Bronchial epithelial cell (primary cell): ENCODE data around the gene KRT80. TPM values are rescaled to one million over a fixed set of nuclear protein-coding genes. Genes with fewer than 3 reads are reported as not detected.

Experiments used
- DNase-seq: peaks from one replicate; pipeline ENCODE4 v3.0.0-alpha.2; 2010; ENCODE audit warnings: low read depth
- FAIRE-seq: peaks from 2 replicates; lab custom pipeline; 2011; peaks lifted over from hg19 to GRCh38; lab: Jason Lieb, UNC
- H3K27me3 ChIP-seq: 2 replicates; pipeline ENCODE4 v1.5.1; 2011; ENCODE audit warnings: low read length; ENCODE audit not compliant: control insufficient read depth, insufficient read depth
- H3K36me3 ChIP-seq: 2 replicates; pipeline ENCODE4 v1.5.1; 2011; ENCODE audit warnings: low read length; ENCODE audit not compliant: control insufficient read depth, insufficient read depth
- H3K4me3 ChIP-seq: 2 replicates; pipeline ENCODE4 v1.5.1; 2011; ENCODE audit warnings: mild to moderate bottlenecking, low read depth, low read length, control low read depth
- CTCF ChIP-seq: IDR thresholded peaks from 2 replicates; pipeline ENCODE4 v1.5.1; 2011; ENCODE audit warnings: mild to moderate bottlenecking, moderate library complexity, low read length, control low read depth, inconsistent platforms; ENCODE audit not compliant: insufficient read depth, severe bottlenecking
- total RNA-seq: library from RNA; depleted of rRNA; stranded (reverse); fragments of >200 nt; gene quantifications from 2 replicates; pipeline ENCODE4 v1.2.1, GENCODE V29; 2014

Gene KRT80
- total RNA-seq, 1 donor from 2014 or later, result 14.7 TPM

- no peaks in the 10 kb centered on the region for H3K36me3 ChIP-seq
- no peak for FAIRE-seq
- DNase-seq, result peak; percentile 48
- peak; percentile 92 for TF ChIP-seq CTCF
- H3K4me3 ChIP-seq, result no peak overlapping the region
- H3K27me3 ChIP-seq, result no peaks in the 10 kb centered on the region
Measured at GRCh38 chr12:52139579-52140062, 52.2 kb downstream of the KRT80 start.

- Histone ChIP-seq H3K36me3 (no peaks in the 10 kb centered on the region), H3K4me3 (no peak overlapping the region), H3K27me3 (no peaks in the 10 kb centered on the region)
- DNase-seq, result no peak
- TF ChIP-seq CTCF, result no peak
- no peak for FAIRE-seq
Measured at GRCh38 chr12:52139147-52139546, 52.7 kb downstream of the KRT80 start.

GRCh38 chr12:52137746-52138145 lies 54.1 kb downstream of the KRT80 start:
- DNase-seq (no peak), FAIRE-seq (no peak)
- Histone ChIP-seq H3K27me3 (no peaks in the 10 kb centered on the region), H3K36me3 (no peaks in the 10 kb centered on the region), H3K4me3 (no peak overlapping the region)
- TF ChIP-seq CTCF, result no peak

- no peak for TF ChIP-seq CTCF
- Histone ChIP-seq H3K27me3 (no peaks in the 10 kb centered on the region), H3K4me3 (no peak overlapping the region), H3K36me3 (no peaks in the 10 kb centered on the region)
- DNase-seq (peak; percentile 64), FAIRE-seq (peak; percentile 94)
Measured at GRCh38 chr12:52132754-52133161, 59.1 kb downstream of the KRT80 start.

- no peak for TF ChIP-seq CTCF
- no peak overlapping the region for H3K4me3 ChIP-seq
- no peaks in the 10 kb centered on the region for H3K36me3 ChIP-seq
- DNase-seq (no peak), FAIRE-seq (no peak)
- no peaks in the 10 kb centered on the region for H3K27me3 ChIP-seq
Measured at GRCh38 chr12:52130711-52131110, 61.1 kb downstream of the KRT80 start.
